CD14-positive monocyte (primary cell): ENCODE measurements around the gene ALOX5. TPM values are rescaled to one million over a fixed set of nuclear protein-coding genes. Genes with fewer than 3 reads are reported as not detected.
A peak's percentile ranks its signal among the peaks of the same experiment; 100 is the strongest.

ENCODE experiments used
- DNase-seq, 3 donors: peaks; one replicate each; pipeline ENCODE4 v3.0.0-alpha.2; 2011 to 2022
- H2AFZ ChIP-seq: 2 replicates; pipeline ENCODE4 v1.6.0; 2012; ENCODE audit warnings: mild to moderate bottlenecking, low read depth, low read length, inconsistent platforms; ENCODE audit not compliant: insufficient read depth, poor library complexity, severe bottlenecking
- H3K27ac ChIP-seq, 2 donors: 1 replicate in 1 of 2; 2 replicates in 1 of 2; pipeline ENCODE4 v1.5.1; 2012 to 2013; ENCODE audit warnings: low read length in 2 of 2, control low read depth in 1 of 2, inconsistent platforms in 1 of 2, low read depth in 1 of 2, mild to moderate bottlenecking in 1 of 2
- H3K27me3 ChIP-seq, 2 donors: one replicate each; pipeline versions ENCODE4 v1.6.0 to v1.6.1; 2011 to 2013; ENCODE audit warnings: low read length in 2 of 2; ENCODE audit not compliant: control insufficient read depth in 2 of 2, insufficient read depth in 2 of 2
- H3K36me3 ChIP-seq, 2 donors: replicated peaks in 1 of 2; 1 replicate in 1 of 2; 2 replicates in 1 of 2; pipeline versions ENCODE4 v1.5.1 to v1.6.1; 2012 to 2013; ENCODE audit warnings: low read length in 2 of 2, control low read depth in 1 of 2, inconsistent platforms in 1 of 2, mild to moderate bottlenecking in 1 of 2; ENCODE audit not compliant: insufficient read depth in 2 of 2, control insufficient read depth in 1 of 2
- H3K4me1 ChIP-seq, 2 donors: 1 replicate in 1 of 2; 2 replicates in 1 of 2; pipeline versions ENCODE4 v1.5.1 to v1.6.1; 2012 to 2013; ENCODE audit warnings: low read length in 2 of 2, control low read depth in 1 of 2, inconsistent platforms in 1 of 2, mild to moderate bottlenecking in 1 of 2, moderate library complexity in 1 of 2; ENCODE audit not compliant: insufficient read depth in 2 of 2, control insufficient read depth in 1 of 2
- H3K4me2 ChIP-seq: replicated peaks from 2 replicates; pipeline ENCODE3; 2012; ENCODE audit warnings: low read length, moderate library complexity, mild to moderate bottlenecking; ENCODE audit not compliant: poor library complexity, severe bottlenecking; ENCODE audit errors: extremely low read depth
- H3K4me3 ChIP-seq, 3 experiments: fragments of 200-600 bp in 1 of 3; sonication (generic) in 1 of 3; replicated peaks in 1 of 3; 1 replicate in 2 of 3; 2 replicates in 1 of 3; pipeline ENCODE4 v1.5.1; 2011 to 2013; ENCODE audit warnings: low read length in 3 of 3, mild to moderate bottlenecking in 3 of 3, control low read depth in 2 of 3, low read depth in 2 of 3, inconsistent platforms in 1 of 3, moderate library complexity in 1 of 3
- H3K79me2 ChIP-seq: 2 replicates; pipeline ENCODE4 v1.6.0; 2012; ENCODE audit warnings: mild to moderate bottlenecking, control low read depth, inconsistent platforms, low read length, moderate library complexity; ENCODE audit not compliant: insufficient read depth
- H3K9ac ChIP-seq: 2 replicates; pipeline ENCODE4 v1.6.0; 2017; ENCODE audit warnings: low read length, mild to moderate bottlenecking; ENCODE audit not compliant: insufficient read depth, poor library complexity, severe bottlenecking
- H3K9me3 ChIP-seq, 2 donors: replicated peaks in 1 of 2; 1 replicate in 1 of 2; 2 replicates in 1 of 2; pipeline versions ENCODE4 v1.5.1 to v1.6.1; 2012 to 2013; ENCODE audit warnings: low read length in 2 of 2, control low read depth in 1 of 2; ENCODE audit not compliant: control insufficient read depth in 1 of 2, insufficient read depth in 1 of 2
- H4K20me1 ChIP-seq: 2 replicates; pipeline ENCODE4 v1.6.0; 2012; ENCODE audit warnings: mild to moderate bottlenecking, low read length, control low read depth, moderate library complexity; ENCODE audit not compliant: insufficient read depth
- H3K27ac Mint-ChIP-seq, 7 donors: one replicate each; pipeline ENCODE4 v1.8.0; 2020; ENCODE audit warnings: mild to moderate bottlenecking in 7 of 7, mixed read lengths in 7 of 7, moderate library complexity in 6 of 7, inconsistent platforms in 2 of 7
- H3K27me3 Mint-ChIP-seq, 3 donors: one replicate each; pipeline ENCODE4 v1.8.0; 2021 to 2022; ENCODE audit warnings: low read depth in 3 of 3, mild to moderate bottlenecking in 3 of 3, mixed read lengths in 3 of 3, moderate library complexity in 3 of 3, inconsistent platforms in 1 of 3
- H3K36me3 Mint-ChIP-seq, 2 donors: one replicate each; pipeline ENCODE4 v1.8.0; 2020; ENCODE audit warnings: mixed read lengths in 2 of 2, inconsistent platforms in 1 of 2, mild to moderate bottlenecking in 1 of 2
- H3K4me1 Mint-ChIP-seq: one replicate; pipeline ENCODE4 v1.8.0; 2020; ENCODE audit warnings: mild to moderate bottlenecking, mixed read lengths
- H3K4me3 Mint-ChIP-seq, 2 donors: one replicate each; pipeline ENCODE4 v1.8.0; 2020; ENCODE audit warnings: mild to moderate bottlenecking in 2 of 2, mixed read lengths in 2 of 2, moderate library complexity in 1 of 2
- H3K9me3 Mint-ChIP-seq, 7 donors: one replicate each; pipeline ENCODE4 v1.8.0; 2020 to 2022; ENCODE audit warnings: mixed read lengths in 7 of 7, mild to moderate bottlenecking in 6 of 7, moderate library complexity in 6 of 7, inconsistent platforms in 2 of 7
- CTCF ChIP-seq: fragments of 200-600 bp; IDR thresholded peaks from one replicate; pipeline ENCODE4 v1.8.0; 2022; ENCODE audit warnings: antibody characterized with exemption, mild to moderate bottlenecking
- WGBS: methylation state at CpG from one replicate; pipeline ENCODE4 v1.1.5; 2013; ENCODE audit warnings: missing lambda C conversion rate; ENCODE audit not compliant: insufficient coverage; 5-methylcytosine and 5-hydroxymethylcytosine counted together
- intact Hi-C, 2 donors: fragments of 100-400 bp; cut with micrococcal nuclease; formaldehyde crosslinking; loops; one replicate each; pipeline versions ENCODE4 v1.15.0 to v1.15.1; 2023
- polyA plus RNA-seq, 3 donors: library from polyadenylated mRNA; depleted of rRNA in 1 of 3; unstranded in 2 of 3; stranded (reverse) in 1 of 3; fragments of 300-500 nt in 2 of 3; fragments of >200 nt in 1 of 3; fragmentation: Illumina TruSeq in 2 of 3; gene quantifications; 1 replicate in 2 of 3; 2 replicates in 1 of 3; pipeline ENCODE4 v1.2.3, GENCODE V29; 2012 to 2021

The ALOX5 gene
- polyA plus RNA-seq, 3 donors = 223 to 918 (median 272) TPM

GRCh38 chr10:45438466-45439090 lies 64.6 kb downstream of the ALOX5 start:
- H3K9ac ChIP-seq = no peak overlapping the region
- H3K4me1 Mint-ChIP-seq = peaks cover 24% of the 10 kb centered on the region
- intact Hi-C loops = no loop called here
- H3K36me3 ChIP-seq = peaks cover 48 to 84% of the 10 kb centered on the region in 2 donors
- peak overlapping the region; percentile 22 to 63 for H3K27ac ChIP-seq
- no peak overlapping the region for H3K4me2 ChIP-seq
- H3K4me1 ChIP-seq = peaks cover 20 to 24% of the 10 kb centered on the region in 2 donors
- peaks cover 0 to 10% (median 3%) of the 10 kb centered on the region in 7 donors for H3K9me3 Mint-ChIP-seq
- no peak overlapping the region for H3K4me3 ChIP-seq
- H3K27me3 Mint-ChIP-seq = peaks cover 0 to 1% (median 0%) of the 10 kb centered on the region in 3 donors
- H3K36me3 Mint-ChIP-seq = peaks cover 67 to 84% of the 10 kb centered on the region in 2 donors
- TF ChIP-seq CTCF = no peak
- H3K4me3 Mint-ChIP-seq = no peak overlapping the region
- H3K27me3 ChIP-seq = no peaks in the 10 kb centered on the region
- peaks cover 98% of the 10 kb centered on the region for H4K20me1 ChIP-seq
- peak overlapping the region; percentile 41 to 85 (median 76) for H3K27ac Mint-ChIP-seq
- 94% methylated on average over 4 of the region's 5 CpGs for WGBS
- H3K79me2 ChIP-seq = no peaks in the 10 kb centered on the region
- H2AFZ ChIP-seq = no peak overlapping the region
- H3K9me3 ChIP-seq = no peaks in the 10 kb centered on the region
- no peak for DNase-seq

GRCh38 chr10:45439365-45439764 lies 65.3 kb downstream of the ALOX5 start:
- Histone ChIP-seq H3K9ac (no peak overlapping the region), H3K27me3 (no peaks in the 10 kb centered on the region), H3K4me1 (peaks cover 20 to 24% of the 10 kb centered on the region in 2 donors), H3K4me3 (no peak overlapping the region), H3K36me3 (peaks cover 43 to 84% of the 10 kb centered on the region in 2 donors), H2AFZ (no peak overlapping the region), H4K20me1 (peaks cover 98% of the 10 kb centered on the region), H3K9me3 (no peaks in the 10 kb centered on the region), H3K27ac (no peak overlapping the region), H3K79me2 (no peaks in the 10 kb centered on the region), H3K4me2 (no peak overlapping the region)
- no peak for TF ChIP-seq CTCF
- WGBS = 94% methylated on average over 5 of the region's 6 CpGs
- H3K4me1 Mint-ChIP-seq = peaks cover 24% of the 10 kb centered on the region
- H3K9me3 Mint-ChIP-seq = peaks cover 0 to 10% (median 3%) of the 10 kb centered on the region in 7 donors
- peaks cover 62 to 81% of the 10 kb centered on the region in 2 donors for H3K36me3 Mint-ChIP-seq
- H3K27ac Mint-ChIP-seq = peak overlapping the region in 2 of 7 donors; percentile 0 to 54
- no peak overlapping the region for H3K4me3 Mint-ChIP-seq
- intact Hi-C loops = no loop called here
- H3K27me3 Mint-ChIP-seq = peaks cover 0 to 1% (median 0%) of the 10 kb centered on the region in 3 donors
- no peak for DNase-seq
